IMR-90 (cell line): ENCODE measurements around the gene SPIN1. TPM values are rescaled to one million over a fixed set of nuclear protein-coding genes. Genes with fewer than 3 reads are reported as not detected.

Experiments
- ATAC-seq: fragments of 200-7000 bp; cut with Tn5 transposase; 2 replicates; pipeline ENCODE4 v1.9.1; 2020; ENCODE audit warnings: low read depth, mild to moderate bottlenecking, moderate library complexity
- BruUV-seq: library from RNA; stranded (reverse); fragments of 400-500 nt; replicated peaks from 2 replicates; lab custom pipeline; 2021; lab: Mats Ljungman, UMichigan
- CTCF ChIA-PET: fragments of 300-600 bp; formaldehyde crosslinking; extraction: SDS; loops from one replicate; lab custom pipeline; 2021; ENCODE audit warnings: antibody characterized with exemption; lab: Yijun Ruan, JAX
- POLR2A ChIA-PET: fragments of 300-600 bp; sonication (Branson Sonifier 250); formaldehyde crosslinking; loops from one replicate; lab custom pipeline; 2022; ENCODE audit warnings: antibody characterized with exemption; ENCODE audit not compliant: unreplicated experiment; lab: Charles Lee
- DNase-seq: peaks from one replicate; pipeline ENCODE4 v3.0.0; 2013
- H2AFZ ChIP-seq: replicated peaks from 2 replicates; pipeline ENCODE3; 2013; ENCODE audit warnings: low read length, mild to moderate bottlenecking; ENCODE audit not compliant: poor library complexity
- H2AK5ac ChIP-seq: 2 replicates; pipeline ENCODE4 v1.6.1; 2013; ENCODE audit warnings: low read depth, low read length, inconsistent platforms
- H2AK9ac ChIP-seq: replicated peaks from 2 replicates; pipeline ENCODE3; 2013; ENCODE audit warnings: mild to moderate bottlenecking, low read depth, low read length, moderate library complexity; ENCODE audit not compliant: poor library complexity
- H2BK120ac ChIP-seq: 2 replicates; pipeline ENCODE4 v1.6.1; 2013; ENCODE audit warnings: low read depth, low read length, inconsistent platforms
- H2BK15ac ChIP-seq: 3 replicates; pipeline ENCODE4 v1.6.1; 2013; ENCODE audit warnings: low read depth, low read length, inconsistent platforms
- H2BK20ac ChIP-seq: 2 replicates; pipeline ENCODE4 v1.6.1; 2013; ENCODE audit warnings: low read depth, mild to moderate bottlenecking, inconsistent platforms, low read length, moderate library complexity
- H2BK5ac ChIP-seq: 2 replicates; pipeline ENCODE4 v1.6.1; 2013; ENCODE audit warnings: mild to moderate bottlenecking, low read depth, low read length, inconsistent platforms; ENCODE audit not compliant: poor library complexity, severe bottlenecking
- H3K14ac ChIP-seq: replicated peaks from 2 replicates; pipeline ENCODE4 v1.6.1; 2013; ENCODE audit warnings: low read depth, low read length, inconsistent platforms
- H3K18ac ChIP-seq: 2 replicates; pipeline ENCODE4 v1.6.1; 2013; ENCODE audit warnings: low read depth, low read length, control low read depth
- H3K23ac ChIP-seq: 2 replicates; pipeline ENCODE4 v1.6.1; 2013; ENCODE audit warnings: low read depth, low read length, inconsistent platforms
- H3K27ac ChIP-seq: 2 replicates; pipeline ENCODE4 v1.5.1; 2013; ENCODE audit warnings: mild to moderate bottlenecking, control low read depth, low read length; ENCODE audit not compliant: insufficient read depth
- H3K27me3 ChIP-seq: 2 replicates; pipeline ENCODE4 v1.6.1; 2013; ENCODE audit warnings: low read length; ENCODE audit not compliant: control insufficient read depth, insufficient read depth
- H3K36me3 ChIP-seq: 2 replicates; pipeline ENCODE4 v1.6.1; 2013; ENCODE audit warnings: low read length, mixed read lengths; ENCODE audit not compliant: control insufficient read depth, insufficient read depth
- H3K4ac ChIP-seq: 2 replicates; pipeline ENCODE4 v1.6.1; 2013; ENCODE audit warnings: low read depth, low read length, inconsistent platforms
- H3K4me1 ChIP-seq: 2 replicates; pipeline ENCODE4 v1.6.1; 2013; ENCODE audit warnings: low read length, mixed read lengths; ENCODE audit not compliant: control insufficient read depth, insufficient read depth
- H3K4me2 ChIP-seq: 2 replicates; pipeline ENCODE4 v1.6.1; 2013; ENCODE audit warnings: low read depth, mild to moderate bottlenecking, control low read depth, low read length, moderate library complexity
- H3K4me3 ChIP-seq: 2 replicates; pipeline ENCODE4 v1.5.1; 2013; ENCODE audit warnings: low read depth, mild to moderate bottlenecking, control low read depth, low read length, moderate library complexity; ENCODE audit not compliant: insufficient read depth
- H3K56ac ChIP-seq: 2 replicates; pipeline ENCODE4 v1.6.1; 2013; ENCODE audit warnings: low read length, inconsistent platforms; ENCODE audit not compliant: insufficient read depth; ENCODE audit errors: extremely low read depth
- H3K79me1 ChIP-seq, 2 experiments: 2 replicates each; pipeline ENCODE4 v1.6.1; 2013; ENCODE audit warnings: low read length in 2 of 2, inconsistent platforms in 1 of 2, low read depth in 1 of 2
- H3K9ac ChIP-seq: 2 replicates; pipeline ENCODE4 v1.6.1; 2013; ENCODE audit warnings: low read depth, low read length, control low read depth
- H3K9me1 ChIP-seq: 2 replicates; pipeline ENCODE4 v1.6.1; 2013; ENCODE audit warnings: low read length, inconsistent platforms; ENCODE audit not compliant: insufficient read depth
- H3K9me3 ChIP-seq: 2 replicates; pipeline ENCODE4 v1.6.1; 2013; ENCODE audit warnings: low read length; ENCODE audit not compliant: control insufficient read depth, insufficient read depth
- H4K20me1 ChIP-seq: 2 replicates; pipeline ENCODE4 v1.6.1; 2013; ENCODE audit warnings: low read length, inconsistent platforms; ENCODE audit not compliant: insufficient read depth
- H4K5ac ChIP-seq: 2 replicates; pipeline ENCODE4 v1.6.1; 2013; ENCODE audit warnings: mild to moderate bottlenecking, low read depth, low read length, control low read depth
- H4K8ac ChIP-seq, 2 experiments: 2 replicates each; pipeline ENCODE4 v1.6.1; 2013; ENCODE audit warnings: low read depth in 2 of 2, low read length in 2 of 2, control low read depth in 1 of 2, inconsistent platforms in 1 of 2
- H4K91ac ChIP-seq: 2 replicates; pipeline ENCODE4 v1.6.1; 2013; ENCODE audit warnings: low read depth, low read length, inconsistent platforms; ENCODE audit not compliant: insufficient read depth
- BHLHE40 ChIP-seq: fragments of 150-350 bp; IDR thresholded peaks from 2 replicates; pipeline ENCODE4 v1.6.1; 2016; ENCODE audit warnings: mild to moderate bottlenecking, low read depth, low read length
- CEBPB ChIP-seq: IDR thresholded peaks from 2 replicates; pipeline ENCODE4 v1.6.1; 2012; ENCODE audit warnings: low read depth, low read length, improper control_type of control experiment
- CHD1 ChIP-seq: IDR thresholded peaks from 2 replicates; pipeline ENCODE4 v1.6.1; 2012; ENCODE audit warnings: low read depth, low read length, improper control_type of control experiment
- CTCF ChIP-seq: conservative IDR thresholded peaks from 2 replicates; pipeline ENCODE4 v1.5.1; 2012; ENCODE audit warnings: mild to moderate bottlenecking, low read depth, low read length, improper control_type of control experiment
- ELK1 ChIP-seq: fragments of 150-350 bp; IDR thresholded peaks from 2 replicates; pipeline ENCODE4 v1.6.1; 2016; ENCODE audit warnings: low read depth, mild to moderate bottlenecking, low read length, moderate library complexity, borderline replicate concordance
- FOS ChIP-seq: fragments of 150-350 bp; IDR thresholded peaks from 2 replicates; pipeline ENCODE4 v1.6.1; 2016; ENCODE audit warnings: low read depth, low read length
- MAFK ChIP-seq: IDR thresholded peaks from 2 replicates; pipeline ENCODE4 v1.6.1; 2012; ENCODE audit warnings: low read depth, low read length, improper control_type of control experiment
- MAZ ChIP-seq: IDR thresholded peaks from 2 replicates; pipeline ENCODE4 v1.6.1; 2012; ENCODE audit warnings: low read depth, mild to moderate bottlenecking, low read length, improper control_type of control experiment, moderate library complexity, borderline replicate concordance
- MXI1 ChIP-seq: IDR thresholded peaks from 2 replicates; pipeline ENCODE4 v1.6.1; 2012; ENCODE audit warnings: low read depth, mild to moderate bottlenecking, low read length, moderate library complexity, borderline replicate concordance
- NFE2L2 ChIP-seq: fragments of 150-350 bp; IDR thresholded peaks from 2 replicates; pipeline ENCODE4 v1.6.1; 2016; ENCODE audit warnings: low read depth, mild to moderate bottlenecking, low read length
- RAD21 ChIP-seq: IDR thresholded peaks from 2 replicates; pipeline ENCODE4 v1.6.1; 2012; ENCODE audit warnings: low read length, improper control_type of control experiment
- RCOR1 ChIP-seq: IDR thresholded peaks from 2 replicates; pipeline ENCODE4 v1.6.1; 2012; ENCODE audit warnings: mild to moderate bottlenecking, low read length, improper control_type of control experiment; ENCODE audit not compliant: insufficient replicate concordance
- RFX5 ChIP-seq: IDR thresholded peaks from 2 replicates; pipeline ENCODE4 v1.8.0; 2012; ENCODE audit warnings: low read depth, mild to moderate bottlenecking, low read length, moderate library complexity
- SMC3 ChIP-seq: fragments of 150-350 bp; IDR thresholded peaks from 2 replicates; pipeline ENCODE4 v1.6.1; 2016; ENCODE audit warnings: low read depth, mild to moderate bottlenecking, antibody characterized with exemption, low read length, moderate library complexity
- USF2 ChIP-seq: fragments of 150-350 bp; IDR thresholded peaks from 2 replicates; pipeline ENCODE4 v1.6.1; 2017; ENCODE audit warnings: mild to moderate bottlenecking, antibody characterized with exemption, low read length, low read depth
- WGBS, 2 experiments: methylation state at CpG; one replicate each; pipeline versions ENCODE4 v1.1.5 to v1.1.7; 2013; ENCODE audit warnings: missing lambda C conversion rate in 2 of 2; ENCODE audit not compliant: insufficient read length in 1 of 2; ENCODE audit errors: extremely low coverage in 2 of 2; 5-methylcytosine and 5-hydroxymethylcytosine counted together
- dilution Hi-C: fragments of 300-500 bp; cut with HindIII; formaldehyde crosslinking; loops from one replicate; pipeline ENCODE4 v1.14.3; 2018; ENCODE audit warnings: low sequenced_read_pairs; ENCODE audit not compliant: unreplicated experiment
- in situ Hi-C: fragments of 300-500 bp; cut with MboI; formaldehyde crosslinking; loops from 3 replicates; pipeline ENCODE4 v1.14.3; 2019; ENCODE audit warnings: low sequenced_read_pairs, inconsistent platforms, mixed read lengths
- intact Hi-C: fragments of 100-400 bp; cut with micrococcal nuclease; formaldehyde crosslinking; loops from 2 replicates; pipeline ENCODE4 v1.10.0; 2022
- polyA plus RNA-seq, 3 experiments: library from polyadenylated mRNA; depleted of rRNA; stranded (reverse); fragments of >200 nt; gene quantifications; 2 replicates each; pipeline ENCODE4 v1.2.3, GENCODE V29; 2012; ENCODE audit warnings: low replicate concordance in 1 of 3
- total RNA-seq: library from RNA; depleted of rRNA; stranded (reverse); fragments of >200 nt; gene quantifications from 2 replicates; pipeline ENCODE4 v1.2.3, GENCODE V29; 2012

SPIN1 gene
- total and polyA plus RNA-seq, 2 of the 4 experiments (the other 2 are of a cell fraction), result 63.3 to 141 TPM

GRCh38 chr9:88339317-88339716, 48.9 kb upstream of the SPIN1 start:
- no CpG with 5 or more reads among the region's 4 CpGs for WGBS, 2 experiments
- H3K4me2 ChIP-seq, result no peak overlapping the region
- no peaks in the 10 kb centered on the region for H4K20me1 ChIP-seq
- H3K9me1 ChIP-seq, result no peaks in the 10 kb centered on the region
- H2BK120ac ChIP-seq, result no peak overlapping the region
- H3K4me1 ChIP-seq, result peaks cover under 1% of the 10 kb centered on the region; the same call in 1 of the 2 replicates
- no peak overlapping the region for H3K4me3 ChIP-seq
- ChIA-PET POLR2A (no interaction called here), CTCF (no interaction called here)
- DNase-seq (no peak), ATAC-seq (no peak)
- dilution Hi-C loops (no loop called here), in situ Hi-C loops (no loop called here), intact Hi-C loops (no loop called here)
- H3K23ac ChIP-seq, result no peak overlapping the region
- no peaks in the 10 kb centered on the region for H3K79me1 ChIP-seq
- no peak overlapping the region for H4K5ac ChIP-seq
- no peak overlapping the region for H3K18ac ChIP-seq
- no peak overlapping the region for H2BK15ac ChIP-seq
- H4K91ac ChIP-seq, result no peak overlapping the region
- no peaks in the 10 kb centered on the region for H3K9me3 ChIP-seq
- no peak overlapping the region for H2BK20ac ChIP-seq
- no peak overlapping the region for H3K27ac ChIP-seq
- H3K4ac ChIP-seq, result no peak overlapping the region
- BruUV-seq, result no TSS peak
- no peak overlapping the region for H2BK5ac ChIP-seq
- H3K36me3 ChIP-seq, result no peaks in the 10 kb centered on the region
- no peak overlapping the region for H3K56ac ChIP-seq
- no peak overlapping the region for H4K8ac ChIP-seq
- H2AK9ac ChIP-seq, result no peak overlapping the region
- no peaks in the 10 kb centered on the region for H3K27me3 ChIP-seq
- H2AFZ ChIP-seq, result peak overlapping the region; percentile 28
- no peak overlapping the region for H3K14ac ChIP-seq
- H2AK5ac ChIP-seq, result no peak overlapping the region
- H3K9ac ChIP-seq, result no peak overlapping the region
- no peak for TF ChIP-seq BHLHE40
- no peak for TF ChIP-seq MAZ
- TF ChIP-seq RFX5, result no peak
- no peak for TF ChIP-seq MXI1
- no peak for TF ChIP-seq RAD21
- no peak for TF ChIP-seq MAFK
- TF ChIP-seq USF2, result no peak
- TF ChIP-seq FOS, result no peak
- TF ChIP-seq CHD1, result no peak
- no peak for TF ChIP-seq RCOR1
- TF ChIP-seq CTCF, result no peak
- no peak for TF ChIP-seq SMC3
- no peak for TF ChIP-seq ELK1
- TF ChIP-seq CEBPB, result no peak
- TF ChIP-seq NFE2L2, result no peak
